GM12872 (cell line): ENCODE data around the gene SCP2.

Experiments used
- CTCF ChIP-seq: IDR thresholded peaks from 3 replicates; pipeline ENCODE4 v1.5.1; 2011; ENCODE audit warnings: low read depth, mild to moderate bottlenecking, low read length, moderate library complexity; ENCODE audit not compliant: insufficient read depth

The SCP2 gene

GRCh38 chr1:52952112-52952511, 25.0 kb downstream of the SCP2 start:
- no peak for TF ChIP-seq CTCF

DNA sequence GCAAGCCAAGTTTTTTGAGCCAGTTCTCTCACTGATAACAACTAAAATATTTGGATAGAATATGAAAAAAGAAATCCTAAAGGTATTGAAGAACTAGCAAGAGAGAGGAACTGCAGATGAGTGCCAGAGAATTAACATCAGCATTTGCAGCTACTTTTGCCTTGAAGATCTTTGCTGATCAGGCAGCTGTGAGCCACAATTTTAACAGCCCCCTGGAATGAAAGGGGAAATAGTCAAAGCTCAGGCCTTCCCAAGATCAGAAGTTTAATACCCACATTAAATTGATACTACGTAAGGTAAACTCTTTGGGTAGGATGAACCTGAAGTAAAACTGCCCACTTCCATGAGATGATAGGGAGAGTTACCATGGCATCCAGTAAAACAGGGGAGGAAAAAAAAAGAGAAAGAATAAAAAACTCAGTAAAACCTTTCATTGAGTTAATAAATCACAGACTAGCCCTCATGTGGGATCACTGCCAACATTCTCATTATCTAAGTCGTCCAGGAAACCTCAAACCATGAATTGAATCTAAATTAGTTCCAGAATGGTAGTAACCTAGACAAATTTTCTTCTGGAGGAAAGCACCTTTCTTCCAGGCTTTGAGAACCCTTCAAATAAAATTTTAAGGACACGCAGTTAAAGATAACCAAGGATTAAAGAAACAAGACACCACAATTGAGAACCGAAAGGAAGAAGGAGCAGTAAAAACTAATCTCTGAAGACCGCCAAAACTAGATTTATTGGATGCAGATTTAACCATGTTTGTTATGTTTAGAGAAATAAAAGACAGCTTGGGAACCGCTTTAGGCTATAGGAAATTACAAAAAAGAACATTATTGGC, 28.3 kb downstream of the SCP2 start:
- no peak for TF ChIP-seq CTCF

DNA sequence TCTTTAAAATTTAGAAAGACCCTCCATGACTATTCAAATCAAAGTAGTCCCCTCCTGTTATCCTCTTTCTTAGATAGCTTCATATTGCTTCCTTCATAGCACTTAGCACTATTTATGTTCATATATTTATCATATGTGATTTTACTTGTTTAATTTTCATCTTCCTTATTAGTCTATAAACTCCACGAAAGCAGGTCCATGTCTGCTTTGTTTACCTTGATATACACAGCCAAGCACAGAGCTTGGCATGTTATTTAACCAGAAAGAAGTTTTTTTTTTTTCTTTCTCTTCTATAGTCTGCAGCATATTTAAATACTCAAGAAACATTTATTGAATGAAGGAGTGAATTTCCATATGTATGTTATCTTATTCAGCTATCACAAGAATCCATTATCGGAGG, 36.0 kb downstream of the SCP2 start:
- TF ChIP-seq CTCF = no peak

- no peak for TF ChIP-seq CTCF
Observed at GRCh38 chr1:52967666-52968065, 40.6 kb downstream of the SCP2 start.

GRCh38 chr1:52970149-52970548, 43.1 kb downstream of the SCP2 start:
- peak; percentile 21; the same call in 1 of the 3 replicates for TF ChIP-seq CTCF

GRCh38 chr1:52973841-52974240, 46.8 kb downstream of the SCP2 start:
- no peak for TF ChIP-seq CTCF

DNA sequence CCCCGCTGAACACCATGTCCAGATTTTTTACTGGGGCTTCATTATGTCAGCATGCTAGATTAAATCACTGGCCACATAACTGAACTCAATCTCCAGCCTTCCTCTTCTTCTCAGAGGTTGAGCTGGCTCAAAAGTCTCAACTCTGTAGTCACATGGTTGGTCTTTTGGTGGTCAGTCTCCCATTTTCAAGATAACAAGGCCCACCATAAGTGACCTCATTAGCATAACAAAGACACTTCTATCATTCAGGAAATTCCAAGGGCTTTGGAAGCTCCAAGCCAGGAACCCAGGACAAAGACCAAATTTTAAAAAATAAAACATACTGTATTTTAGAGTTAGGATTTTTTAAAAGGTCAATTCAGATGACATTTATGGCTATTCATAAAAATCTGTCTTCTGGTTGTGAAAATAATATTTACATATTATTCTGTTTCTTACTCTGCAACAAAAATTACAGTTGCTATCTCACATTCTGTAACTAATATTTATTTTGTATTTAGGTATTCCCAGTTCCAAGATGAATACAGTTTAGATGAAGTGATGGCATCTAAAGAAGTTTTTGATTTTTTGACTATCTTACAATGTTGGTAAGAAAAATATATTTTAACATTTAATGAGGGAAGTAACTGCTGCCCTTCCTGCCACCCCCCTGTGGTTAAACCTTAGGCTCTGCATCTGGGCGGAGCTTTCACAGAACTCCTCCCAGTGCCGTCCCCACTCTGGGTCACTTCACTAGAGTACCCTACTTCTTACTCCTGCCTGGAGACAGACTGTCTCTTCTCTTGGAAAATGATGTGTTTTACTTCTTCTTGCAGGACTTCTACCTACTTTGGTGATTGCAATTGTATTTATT, 49.3 kb downstream of the SCP2 start:
- no peak for TF ChIP-seq CTCF
